Hepatocyte (in vitro differentiated cells): Measurements from ENCODE around the gene EIF2D.
"Not testable (repeated sequence)": the region's sequence is repeated elsewhere in the genome, so short reads cannot be mapped to it uniquely, and the experiment has no call there.

Experiments used
- CTCF ChIP-seq: fragments of 200-600 bp; sonication (generic); IDR thresholded peaks from 2 replicates; pipeline ENCODE4 v1.5.1; 2016; ENCODE audit warnings: antibody characterized with exemption, mild to moderate bottlenecking; ENCODE audit not compliant: poor library complexity
- EZH2phosphoT487 ChIP-seq: fragments of 200-600 bp; sonication (generic); IDR thresholded peaks from one replicate; pipeline ENCODE4 v1.6.1; 2018; ENCODE audit warnings: antibody characterized with exemption, mild to moderate bottlenecking, low read depth, moderate library complexity; ENCODE audit not compliant: unreplicated experiment, severe bottlenecking

GRCh38 chr1:206581114-206581497 lies 31.2 kb downstream of the EIF2D start:
- TF ChIP-seq CTCF, EZH2phosphoT487: not testable (repeated sequence)
